Kasumi-1 (cell line): ENCODE data around the gene DNER.
"Not testable (repeated sequence)": the region's sequence is repeated elsewhere in the genome, so short reads cannot be mapped to it uniquely, and the experiment has no call there.

ENCODE experiments used
- DNase-seq, 2 experiments: peaks; one replicate each; lab custom pipeline; 2025; lab: John Stamatoyannopoulos, UW

DNER gene

GRCh38 chr2:229714080-229714735 is at the start of gene DNER:
Gene DNER, minus strand, starts transcription at chr2:229714555. Its CDS starts 132 bp downstream, at chr2:229714423.
- no peak for DNase-seq

- no peak for DNase-seq
Measured at GRCh38 chr2:229761663-229762062, 47.3 kb upstream of the DNER start.

- DNase-seq: not testable (repeated sequence)
Measured at GRCh38 chr2:229757462-229757861, 43.1 kb upstream of the DNER start.

- no peak for DNase-seq
Measured at GRCh38 chr2:229752970-229753729, 38.8 kb upstream of the DNER start.

GRCh38 chr2:229749779-229750178 is 35.4 kb upstream of the DNER start:
- DNase-seq: no peak

GRCh38 chr2:229748950-229749349 is 34.6 kb upstream of the DNER start:
- no peak for DNase-seq

GRCh38 chr2:229742691-229743090 is 28.3 kb upstream of the DNER start:
- DNase-seq: not testable (repeated sequence)

- DNase-seq: no peak
Measured at GRCh38 chr2:229740279-229740678, 25.9 kb upstream of the DNER start.

- no peak for DNase-seq
Measured at GRCh38 chr2:229738024-229738625, 23.8 kb upstream of the DNER start.

GRCh38 chr2:229734410-229734809 is 20.1 kb upstream of the DNER start:
- no peak for DNase-seq

- no peak for DNase-seq
Measured at GRCh38 chr2:229733611-229734245, 19.4 kb upstream of the DNER start.

- no peak for DNase-seq
Measured at GRCh38 chr2:229732897-229733296, 18.5 kb upstream of the DNER start.

GRCh38 chr2:229731916-229732315 is 17.6 kb upstream of the DNER start:
- DNase-seq: no peak

- DNase-seq: no peak
Measured at GRCh38 chr2:229731363-229731762, 17.0 kb upstream of the DNER start.

GRCh38 chr2:229728370-229728769 is 14.0 kb upstream of the DNER start:
- no peak for DNase-seq

- no peak for DNase-seq
Measured at GRCh38 chr2:229726643-229727042, 12.3 kb upstream of the DNER start.

- DNase-seq: no peak
Measured at GRCh38 chr2:229725716-229726574, 11.6 kb upstream of the DNER start.

GRCh38 chr2:229723192-229723591 is 8.8 kb upstream of the DNER start:
- DNase-seq: peak; percentile 1 to 17

GRCh38 chr2:229719926-229720647 is 5.7 kb upstream of the DNER start:
- no peak for DNase-seq

GRCh38 chr2:229718057-229718456 is 3.7 kb upstream of the DNER start:
- no peak for DNase-seq

- DNase-seq: peak; percentile 15 to 28
Measured at GRCh38 chr2:229715895-229716507, 1.6 kb upstream of the DNER start.
